Measurements from ENCODE around the gene TAX1BP1.

TAX1BP1 gene

DNA sequence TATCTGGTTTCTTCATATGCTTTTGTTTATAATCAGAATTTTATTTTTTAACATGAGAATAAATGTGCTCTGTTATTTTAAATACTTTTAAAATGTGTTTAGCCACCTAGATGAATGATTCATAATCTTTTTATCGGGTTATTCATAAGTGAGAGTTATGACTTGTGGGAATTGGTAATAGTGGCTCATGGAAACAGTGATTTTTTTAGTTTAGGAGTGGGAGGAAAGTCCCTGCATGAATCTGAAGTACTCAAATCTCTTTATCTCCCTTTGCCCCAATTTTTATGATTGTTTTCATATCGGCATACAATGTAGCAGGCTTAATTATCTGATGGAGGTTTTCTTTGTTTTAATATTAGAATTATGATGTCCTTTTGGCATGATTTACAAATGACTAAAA is 42.9 kb downstream of the TAX1BP1 start:
- CTCF ChIA-PET, result no interaction called here
- DNase-seq (ENCODE audit: extremely low spot score), result no peak
- TF ChIP-seq ZNF384 (IDR thresholded peaks at IDR 0.05), result no peak
- TF ChIP-seq, protein P1, sequence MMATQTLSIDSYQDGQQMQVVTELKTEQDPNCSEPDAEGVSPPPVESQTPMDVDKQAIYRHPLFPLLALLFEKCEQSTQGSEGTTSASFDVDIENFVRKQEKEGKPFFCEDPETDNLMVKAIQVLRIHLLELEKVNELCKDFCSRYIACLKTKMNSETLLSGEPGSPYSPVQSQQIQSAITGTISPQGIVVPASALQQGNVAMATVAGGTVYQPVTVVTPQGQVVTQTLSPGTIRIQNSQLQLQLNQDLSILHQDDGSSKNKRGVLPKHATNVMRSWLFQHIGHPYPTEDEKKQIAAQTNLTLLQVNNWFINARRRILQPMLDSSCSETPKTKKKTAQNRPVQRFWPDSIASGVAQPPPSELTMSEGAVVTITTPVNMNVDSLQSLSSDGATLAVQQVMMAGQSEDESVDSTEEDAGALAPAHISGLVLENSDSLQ (IDR thresholded peaks at IDR 0.05), result no peak
- TF ChIP-seq BHLHE40 (IDR thresholded peaks at IDR 0.05; ENCODE audit: borderline replicate concordance), result no peak
- no peak for TF ChIP-seq HDGF (IDR thresholded peaks at IDR 0.05; ENCODE audit: borderline replicate concordance)
- no peak for TF ChIP-seq L3MBTL2 (conservative IDR thresholded peaks at IDR 0.05)
- TF ChIP-seq NFRKB (IDR thresholded peaks at IDR 0.05), result no peak
- no peak for TF ChIP-seq FOXA1 (IDR thresholded peaks at IDR 0.05)
- no peak for TF ChIP-seq SUZ12 (IDR thresholded peaks at IDR 0.05)
- TF ChIP-seq ELF4 (IDR thresholded peaks at IDR 0.05), result no peak
- no peak for TF ChIP-seq LEF1 (IDR thresholded peaks at IDR 0.05; ENCODE audit: borderline replicate concordance)
- TF ChIP-seq FOXK2 (IDR thresholded peaks at IDR 0.05), result no peak
- TF ChIP-seq SP1 (IDR thresholded peaks at IDR 0.05), result no peak
- TF ChIP-seq FOXM1 (IDR thresholded peaks at IDR 0.05; ENCODE audit: borderline replicate concordance), result no peak
- TF ChIP-seq TARDBP (IDR thresholded peaks at IDR 0.05), result no peak
- TF ChIP-seq CTBP1 (IDR thresholded peaks at IDR 0.05; ENCODE audit: borderline replicate concordance), result no peak
- TF ChIP-seq ARNT (IDR thresholded peaks at IDR 0.05), result no peak
- POLR2A ChIA-PET, result no interaction called here

DNA sequence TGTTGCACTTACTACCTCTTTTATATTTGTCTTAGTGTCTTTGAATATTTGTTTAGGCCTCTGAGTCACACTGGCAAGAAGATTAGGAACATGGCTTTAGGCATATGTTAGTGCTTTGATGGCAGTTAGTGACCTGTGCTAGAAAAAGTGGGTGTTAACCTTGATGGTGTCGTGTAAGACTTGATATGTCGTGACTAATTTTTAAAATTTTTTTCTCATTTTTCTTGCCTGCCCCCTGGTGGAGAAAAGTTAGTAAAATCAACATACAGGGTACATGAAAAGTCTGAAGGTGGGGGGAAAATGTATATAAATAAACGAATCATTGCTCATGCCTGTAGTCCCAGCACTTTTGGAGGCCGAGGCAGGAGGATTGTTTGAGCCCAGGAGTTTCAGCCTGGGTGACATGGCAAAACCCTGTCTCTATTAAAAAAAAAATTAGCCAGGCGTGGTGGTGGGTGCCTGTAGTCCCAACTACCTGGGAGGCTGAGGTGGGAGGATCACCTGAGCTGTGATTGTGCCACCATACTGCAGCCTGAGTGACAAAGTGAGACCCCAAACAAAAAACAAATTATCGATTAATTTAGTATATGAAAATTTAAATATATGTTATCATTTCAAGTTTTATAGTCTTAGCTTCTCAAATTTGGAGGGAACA is 44.6 kb downstream of the TAX1BP1 start:
- TF ChIP-seq L3MBTL2 (conservative IDR thresholded peaks at IDR 0.05), result no peak
- TF ChIP-seq ZNF384 (IDR thresholded peaks at IDR 0.05), result peak; percentile 52; the same call in 1 of the 2 replicates
- DNase-seq (ENCODE audit: extremely low spot score), result peak; percentile 33
- ChIA-PET POLR2A (no interaction called here), CTCF (interaction anchor here (0.7 kb wide), 1 partner anchor 14 kb away, joined by 4 read pairs; no protein-coding TSS in a partner anchor)

GRCh38 chr7:27788437-27788836 is 48.5 kb downstream of the TAX1BP1 start:
- DNase-seq (ENCODE audit: extremely low spot score), result no peak
- ChIA-PET POLR2A (no interaction called here), CTCF (no interaction called here)

GRCh38 chr7:27793780-27794179 is 53.8 kb downstream of the TAX1BP1 start:
- TF ChIP-seq FOXM1 (IDR thresholded peaks at IDR 0.05; ENCODE audit: borderline replicate concordance) (no peak), ELF4 (IDR thresholded peaks at IDR 0.05) (no peak), ZNF384 (IDR thresholded peaks at IDR 0.05) (no peak), TARDBP (IDR thresholded peaks at IDR 0.05) (no peak), CTBP1 (IDR thresholded peaks at IDR 0.05; ENCODE audit: borderline replicate concordance) (no peak), SUZ12 (IDR thresholded peaks at IDR 0.05) (no peak), ARNT (IDR thresholded peaks at IDR 0.05) (no peak), HDGF (IDR thresholded peaks at IDR 0.05; ENCODE audit: borderline replicate concordance) (no peak), FOXA1 (IDR thresholded peaks at IDR 0.05) (no peak), L3MBTL2 (conservative IDR thresholded peaks at IDR 0.05) (no peak), FOXK2 (IDR thresholded peaks at IDR 0.05) (no peak), LEF1 (IDR thresholded peaks at IDR 0.05; ENCODE audit: borderline replicate concordance) (no peak), BHLHE40 (IDR thresholded peaks at IDR 0.05; ENCODE audit: borderline replicate concordance) (no peak)
- TF ChIP-seq, protein P1 (IDR thresholded peaks at IDR 0.05), result no peak
- POLR2A ChIA-PET, result no interaction called here
- CTCF ChIA-PET, result no interaction called here
- DNase-seq (ENCODE audit: extremely low spot score), result no peak

More at GRCh38 chr7:27788437-27788836, 48.5 kb downstream of the TAX1BP1 start:
- TF ChIP-seq ARNT (IDR thresholded peaks at IDR 0.05) (no peak), ELF4 (IDR thresholded peaks at IDR 0.05) (no peak), ZNF384 (IDR thresholded peaks at IDR 0.05) (no peak), LEF1 (IDR thresholded peaks at IDR 0.05; ENCODE audit: borderline replicate concordance) (no peak), CTBP1 (IDR thresholded peaks at IDR 0.05; ENCODE audit: borderline replicate concordance) (no peak), FOXM1 (IDR thresholded peaks at IDR 0.05; ENCODE audit: borderline replicate concordance) (no peak), FOXA1 (IDR thresholded peaks at IDR 0.05) (no peak), L3MBTL2 (conservative IDR thresholded peaks at IDR 0.05) (no peak), BHLHE40 (IDR thresholded peaks at IDR 0.05; ENCODE audit: borderline replicate concordance) (no peak), FOXK2 (IDR thresholded peaks at IDR 0.05) (no peak), SUZ12 (IDR thresholded peaks at IDR 0.05) (no peak), NFRKB (IDR thresholded peaks at IDR 0.05) (no peak), TARDBP (IDR thresholded peaks at IDR 0.05) (no peak)

DNA sequence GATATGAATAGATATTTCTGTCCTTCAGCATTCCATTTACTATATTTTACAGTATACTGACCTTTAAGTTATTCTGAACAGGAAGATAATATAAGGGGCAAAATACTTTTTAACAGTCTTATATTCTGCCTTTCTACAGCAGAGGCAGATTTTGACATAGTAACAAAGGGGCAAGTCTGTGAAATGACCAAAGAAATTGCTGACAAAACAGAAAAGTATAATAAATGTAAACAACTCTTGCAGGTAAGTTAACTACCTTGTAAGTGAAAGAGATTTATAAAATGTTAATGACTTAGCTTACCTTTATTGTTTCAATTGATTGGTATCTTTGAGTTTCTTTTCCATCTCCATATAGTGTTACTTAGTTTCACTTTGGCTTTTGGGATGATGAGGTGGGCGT is 56.0 kb downstream of the TAX1BP1 start:
- DNase-seq (ENCODE audit: extremely low spot score), result no peak
- ChIA-PET CTCF (no interaction called here), POLR2A (no interaction called here)
- TF ChIP-seq CTBP1 (IDR thresholded peaks at IDR 0.05; ENCODE audit: borderline replicate concordance) (no peak), FOXM1 (IDR thresholded peaks at IDR 0.05; ENCODE audit: borderline replicate concordance) (no peak), NFRKB (IDR thresholded peaks at IDR 0.05) (no peak), ARNT (IDR thresholded peaks at IDR 0.05) (no peak), FOXK2 (IDR thresholded peaks at IDR 0.05) (no peak), HDGF (IDR thresholded peaks at IDR 0.05; ENCODE audit: borderline replicate concordance) (no peak), ELF4 (IDR thresholded peaks at IDR 0.05) (no peak), FOXA1 (IDR thresholded peaks at IDR 0.05) (no peak), BHLHE40 (IDR thresholded peaks at IDR 0.05; ENCODE audit: borderline replicate concordance) (no peak), L3MBTL2 (conservative IDR thresholded peaks at IDR 0.05) (no peak), TARDBP (IDR thresholded peaks at IDR 0.05) (no peak), LEF1 (IDR thresholded peaks at IDR 0.05; ENCODE audit: borderline replicate concordance) (no peak), ZNF384 (IDR thresholded peaks at IDR 0.05) (no peak), SP1 (IDR thresholded peaks at IDR 0.05) (no peak), SUZ12 (IDR thresholded peaks at IDR 0.05) (no peak)
- TF ChIP-seq, protein P1 (IDR thresholded peaks at IDR 0.05), result no peak

- ChIA-PET CTCF (no interaction called here), POLR2A (no interaction called here)
- no peak for TF ChIP-seq FOXK2 (IDR thresholded peaks at IDR 0.05)
- no peak for TF ChIP-seq SUZ12 (IDR thresholded peaks at IDR 0.05)
- TF ChIP-seq ARNT (IDR thresholded peaks at IDR 0.05), result no peak
- no peak for TF ChIP-seq ZNF384 (IDR thresholded peaks at IDR 0.05)
- no peak for TF ChIP-seq BHLHE40 (IDR thresholded peaks at IDR 0.05; ENCODE audit: borderline replicate concordance)
- TF ChIP-seq HDGF (IDR thresholded peaks at IDR 0.05; ENCODE audit: borderline replicate concordance), result no peak
- no peak for TF ChIP-seq FOXA1 (IDR thresholded peaks at IDR 0.05)
- no peak for DNase-seq (ENCODE audit: extremely low spot score)
Observed at GRCh38 chr7:27799212-27799611, 59.2 kb downstream of the TAX1BP1 start.
